IPS-18a (cell line): ENCODE results near the gene TRIO.

Source experiments
- H3K27ac ChIP-seq: one replicate; pipeline ENCODE4 v1.5.1; 2013; ENCODE audit warnings: low read length
- H3K27me3 ChIP-seq: one replicate; pipeline ENCODE4 v1.6.1; 2013; ENCODE audit warnings: mild to moderate bottlenecking, low read length; ENCODE audit not compliant: control insufficient read depth, insufficient read depth
- H3K36me3 ChIP-seq: one replicate; pipeline ENCODE4 v1.6.1; 2013; ENCODE audit warnings: low read depth, low read length; ENCODE audit not compliant: control insufficient read depth
- H3K4me1 ChIP-seq: one replicate; pipeline ENCODE4 v1.6.1; 2013; ENCODE audit warnings: low read depth, low read length; ENCODE audit not compliant: control insufficient read depth
- H3K4me3 ChIP-seq: one replicate; pipeline ENCODE4 v1.5.1; 2013; ENCODE audit warnings: low read length
- H3K9ac ChIP-seq: one replicate; pipeline ENCODE4 v1.6.1; 2013; ENCODE audit warnings: mild to moderate bottlenecking, low read length, moderate library complexity
- H3K9me3 ChIP-seq: one replicate; pipeline ENCODE4 v1.6.1; 2013; ENCODE audit warnings: low read depth, low read length; ENCODE audit not compliant: control insufficient read depth

TRIO gene

DNA sequence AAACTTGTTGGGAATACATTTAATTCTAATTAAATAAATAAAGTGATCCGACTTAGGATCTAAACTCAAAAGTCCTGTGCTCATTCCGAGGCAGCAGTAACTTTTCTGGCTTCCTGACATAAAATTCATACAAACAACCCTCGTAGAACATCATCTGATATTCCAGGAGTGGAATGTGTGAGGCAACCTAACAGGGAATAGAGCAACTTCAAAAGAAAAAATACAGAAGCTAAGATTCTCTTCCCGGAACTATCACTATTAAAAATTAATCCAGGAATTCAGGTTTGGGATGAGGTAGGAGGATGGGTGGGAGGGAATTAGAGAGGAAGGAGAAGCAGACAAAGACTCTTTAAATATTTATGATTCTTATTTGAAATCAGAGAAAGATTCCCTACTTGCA lies 32.9 kb upstream of the TRIO start:
- no peak overlapping the region for H3K4me3 ChIP-seq
- no peak overlapping the region for H3K9ac ChIP-seq
- H3K27me3 ChIP-seq: peaks cover 12% of the 10 kb centered on the region

DNA sequence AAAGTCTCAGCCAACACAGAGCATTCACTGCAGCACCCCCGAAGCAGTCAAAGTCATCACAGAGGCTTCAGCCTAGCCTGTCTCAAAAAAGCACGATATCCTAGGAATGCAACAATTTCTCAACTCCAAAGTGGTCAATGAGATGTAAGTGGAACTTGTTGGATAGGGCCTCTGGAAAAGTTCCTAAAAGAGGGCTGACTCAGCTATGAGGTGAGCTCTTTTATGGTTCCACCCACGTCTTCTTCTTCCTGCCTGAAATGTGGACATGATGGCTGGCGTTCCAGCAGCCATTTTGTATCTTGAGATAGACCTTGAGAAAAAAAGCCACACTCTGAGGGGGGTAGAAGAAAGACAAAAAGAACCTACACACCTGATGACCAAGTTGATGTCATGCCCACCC lies 32.5 kb upstream of the TRIO start:
- Histone ChIP-seq H3K27me3 (peaks cover 12% of the 10 kb centered on the region), H3K4me3 (no peak overlapping the region), H3K4me1 (peaks cover 18% of the 10 kb centered on the region), H3K27ac (no peak overlapping the region), H3K36me3 (no peaks in the 10 kb centered on the region), H3K9ac (no peak overlapping the region), H3K9me3 (no peaks in the 10 kb centered on the region)

More for the DNA sequence above, 32.9 kb upstream of the TRIO start:
- Histone ChIP-seq H3K4me1 (peaks cover 13% of the 10 kb centered on the region), H3K9me3 (no peaks in the 10 kb centered on the region), H3K36me3 (no peaks in the 10 kb centered on the region), H3K27ac (no peak overlapping the region)

DNA sequence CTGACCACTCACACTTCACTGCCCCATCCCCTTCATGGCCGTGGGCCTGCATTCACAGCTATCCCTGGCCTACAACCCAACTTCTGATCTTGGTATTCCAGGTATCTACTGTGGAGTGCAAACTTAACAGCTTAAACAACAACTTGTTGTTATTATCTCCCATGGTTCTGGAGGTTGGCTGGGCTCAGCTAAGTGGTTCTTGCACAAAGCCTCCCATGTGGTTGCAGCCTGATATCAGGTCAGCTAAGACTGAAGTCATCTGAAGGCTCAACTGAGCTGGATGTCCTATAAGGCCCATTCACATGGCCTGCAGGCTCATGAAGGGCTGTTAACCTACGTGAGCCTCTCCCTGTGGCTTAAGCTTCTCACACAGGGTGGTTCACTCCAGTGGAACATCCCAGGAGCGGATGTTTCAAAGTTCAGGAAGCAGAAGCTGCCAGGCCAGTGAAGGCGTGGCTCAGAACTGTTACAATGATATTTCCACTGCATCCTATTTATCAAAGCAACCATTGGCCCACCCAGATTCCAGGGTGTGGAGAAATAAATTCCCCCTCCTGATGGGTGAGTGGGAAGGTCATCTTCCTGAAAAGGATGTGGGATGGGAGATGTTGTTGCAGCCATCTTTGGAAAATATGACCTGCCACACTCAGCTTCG lies 30.0 kb upstream of the TRIO start:
- Histone ChIP-seq H3K9me3 (no peaks in the 10 kb centered on the region), H3K27ac (no peak overlapping the region), H3K4me1 (peaks cover 19% of the 10 kb centered on the region)

DNA sequence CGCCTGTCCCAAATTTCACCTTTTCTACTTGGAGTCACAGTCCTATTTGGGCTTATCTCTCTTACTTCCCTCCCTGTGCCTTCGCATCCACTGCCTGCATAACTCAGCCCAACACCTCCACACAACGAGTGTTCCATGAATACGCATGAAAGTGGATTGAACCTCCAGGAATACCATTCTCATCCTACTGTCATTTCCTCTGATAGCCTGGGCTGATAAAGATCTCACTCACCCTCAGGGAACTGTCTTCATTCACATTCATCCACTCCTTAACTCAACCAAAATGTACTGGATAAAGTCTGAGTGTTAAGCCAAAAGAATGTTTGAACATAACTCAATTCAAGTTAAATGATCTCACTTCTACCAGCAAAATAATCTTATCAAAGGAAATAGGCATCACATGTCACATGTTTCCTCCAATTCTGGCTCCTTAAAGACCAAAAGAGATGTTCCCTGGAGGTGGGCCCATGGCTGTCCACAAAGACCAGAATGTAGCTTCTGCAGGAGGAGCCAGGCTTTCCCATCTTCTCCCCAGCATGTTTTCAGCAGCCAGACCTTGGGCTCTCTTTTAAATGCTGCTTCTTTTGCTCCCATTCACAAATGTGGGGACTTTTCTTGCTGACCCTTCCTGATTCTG lies 28.4 kb upstream of the TRIO start:
- peaks cover 9% of the 10 kb centered on the region for H3K27me3 ChIP-seq
- no peak overlapping the region for H3K27ac ChIP-seq
- H3K9ac ChIP-seq: no peak overlapping the region
- no peaks in the 10 kb centered on the region for H3K9me3 ChIP-seq
- H3K4me1 ChIP-seq: peaks cover 24% of the 10 kb centered on the region
- no peaks in the 10 kb centered on the region for H3K36me3 ChIP-seq
- no peak overlapping the region for H3K4me3 ChIP-seq

More for the DNA sequence above, 30.0 kb upstream of the TRIO start:
- Histone ChIP-seq H3K9ac (no peak overlapping the region), H3K36me3 (no peaks in the 10 kb centered on the region), H3K27me3 (peaks cover 12% of the 10 kb centered on the region), H3K4me3 (no peak overlapping the region)

DNA sequence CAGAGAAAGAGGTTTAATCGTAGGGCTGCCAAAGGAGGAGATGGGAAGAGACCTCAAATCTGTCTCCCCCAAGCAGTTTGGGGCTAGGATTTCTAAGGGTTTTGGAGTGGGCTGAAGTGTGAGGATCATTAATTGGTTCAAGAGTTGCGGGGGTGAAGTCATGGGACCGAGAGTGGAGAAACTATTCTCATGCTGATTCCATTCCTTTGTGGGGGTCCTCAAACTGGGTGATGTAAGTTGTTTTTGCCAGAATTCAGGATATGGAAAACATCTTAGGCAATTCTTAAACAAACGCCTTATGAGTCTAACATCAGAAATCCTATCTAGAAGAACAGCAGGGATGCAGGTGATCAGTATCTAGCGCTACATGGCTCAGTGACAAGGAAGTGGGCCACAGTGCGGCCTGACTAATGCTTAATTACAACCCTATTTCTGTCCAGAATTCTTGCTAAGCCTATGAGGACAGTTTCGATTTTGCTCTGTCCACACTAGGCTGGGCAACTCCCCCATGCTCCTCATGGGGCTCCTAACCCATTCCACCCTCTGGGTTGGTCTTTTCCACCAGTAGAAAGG lies 27.7 kb upstream of the TRIO start:
- Histone ChIP-seq H3K9ac (no peak overlapping the region), H3K4me3 (no peak overlapping the region), H3K27me3 (peaks cover 8% of the 10 kb centered on the region), H3K4me1 (peaks cover 24% of the 10 kb centered on the region), H3K9me3 (no peaks in the 10 kb centered on the region), H3K36me3 (no peaks in the 10 kb centered on the region), H3K27ac (no peak overlapping the region)

DNA sequence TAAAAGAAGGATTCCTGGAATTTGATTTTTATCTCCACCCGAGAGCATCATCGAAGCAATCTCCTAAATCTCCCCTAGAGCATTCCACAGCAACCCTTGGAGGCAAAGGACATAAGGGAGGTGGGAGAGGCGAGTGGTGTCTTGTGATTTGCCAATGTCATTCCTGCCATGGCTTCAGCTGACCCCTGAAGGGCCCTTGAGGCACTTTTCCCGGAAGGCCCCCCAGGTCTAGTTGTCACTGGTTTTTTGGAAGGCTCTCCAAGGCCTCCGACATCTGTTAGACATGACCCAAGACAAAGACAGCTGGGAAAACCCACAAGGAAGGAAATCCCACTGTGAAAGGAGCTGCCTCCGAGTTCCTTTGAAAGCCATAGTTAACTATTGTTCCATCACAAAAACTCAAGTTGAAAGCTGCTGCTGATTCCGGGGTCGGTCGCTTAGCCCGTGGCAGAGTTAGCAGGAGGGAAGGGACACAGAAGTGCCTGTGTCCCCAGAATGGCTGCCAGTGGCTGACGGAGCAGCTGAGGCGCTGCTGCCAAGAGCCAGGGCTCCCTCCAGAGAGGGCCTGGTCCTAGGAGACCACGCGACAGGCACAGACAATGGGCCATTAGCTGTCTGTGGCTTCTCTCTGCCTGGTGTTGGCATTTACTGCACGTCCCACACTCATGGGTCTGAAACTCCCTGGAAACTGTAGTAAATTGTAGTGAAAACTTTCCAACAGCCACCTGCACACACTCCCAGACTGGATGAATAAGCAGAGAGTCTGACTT lies 24.4 kb upstream of the TRIO start:
- no peaks in the 10 kb centered on the region for H3K36me3 ChIP-seq
- H3K9ac ChIP-seq: no peak overlapping the region
- no peak overlapping the region for H3K4me3 ChIP-seq
- peaks cover 24% of the 10 kb centered on the region for H3K4me1 ChIP-seq
- peaks cover 8% of the 10 kb centered on the region for H3K27me3 ChIP-seq
- no peak overlapping the region for H3K27ac ChIP-seq
- H3K9me3 ChIP-seq: no peaks in the 10 kb centered on the region

DNA sequence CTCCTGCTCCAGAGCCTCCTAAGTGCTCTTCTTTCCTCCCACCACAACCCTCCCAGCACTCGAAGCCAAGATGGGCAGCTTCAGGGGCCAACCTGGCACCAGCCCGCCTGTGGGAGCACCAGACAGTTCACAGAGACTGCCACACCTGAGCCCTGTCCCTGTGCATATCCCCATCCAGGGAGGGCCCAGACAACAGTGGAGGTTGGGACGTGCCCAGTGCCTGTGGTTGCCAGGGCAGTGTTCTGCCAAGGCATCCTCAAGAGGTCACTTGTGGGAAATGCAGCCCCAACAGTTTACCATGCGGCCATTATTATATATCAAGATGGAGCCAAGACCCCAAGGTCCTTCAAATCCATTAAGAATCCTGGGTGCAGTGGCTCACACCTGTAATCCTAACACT lies 23.0 kb upstream of the TRIO start:
- Histone ChIP-seq H3K4me1 (peaks cover 22% of the 10 kb centered on the region), H3K4me3 (no peak overlapping the region)

DNA sequence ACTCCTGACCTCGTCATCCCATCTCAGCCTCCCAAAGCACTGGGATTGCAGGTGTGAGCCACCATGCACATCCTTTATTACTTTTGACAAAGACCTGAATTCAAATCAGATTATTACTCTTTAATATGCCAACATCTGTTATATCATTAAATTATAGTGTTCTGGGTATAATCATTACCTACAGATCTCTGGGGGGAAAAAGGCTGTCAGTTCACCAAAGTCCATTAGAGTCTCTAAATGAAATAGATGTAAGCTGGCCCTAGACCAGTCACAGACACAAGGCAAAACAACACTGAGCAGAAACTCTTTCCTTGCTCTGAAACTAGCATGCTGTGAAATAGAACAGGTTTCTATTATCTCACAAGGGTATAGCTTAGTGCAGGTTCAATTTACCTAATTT lies 21.6 kb upstream of the TRIO start:
- Histone ChIP-seq H3K4me3 (no peak overlapping the region), H3K9me3 (no peaks in the 10 kb centered on the region), H3K27ac (no peak overlapping the region), H3K4me1 (peaks cover 14% of the 10 kb centered on the region), H3K9ac (no peak overlapping the region), H3K36me3 (no peaks in the 10 kb centered on the region), H3K27me3 (peaks cover 8% of the 10 kb centered on the region)

More for the DNA sequence above, 23.0 kb upstream of the TRIO start:
- H3K9ac ChIP-seq: no peak overlapping the region
- peaks cover 8% of the 10 kb centered on the region for H3K27me3 ChIP-seq
- H3K36me3 ChIP-seq: no peaks in the 10 kb centered on the region
- H3K27ac ChIP-seq: no peak overlapping the region
- no peaks in the 10 kb centered on the region for H3K9me3 ChIP-seq

DNA sequence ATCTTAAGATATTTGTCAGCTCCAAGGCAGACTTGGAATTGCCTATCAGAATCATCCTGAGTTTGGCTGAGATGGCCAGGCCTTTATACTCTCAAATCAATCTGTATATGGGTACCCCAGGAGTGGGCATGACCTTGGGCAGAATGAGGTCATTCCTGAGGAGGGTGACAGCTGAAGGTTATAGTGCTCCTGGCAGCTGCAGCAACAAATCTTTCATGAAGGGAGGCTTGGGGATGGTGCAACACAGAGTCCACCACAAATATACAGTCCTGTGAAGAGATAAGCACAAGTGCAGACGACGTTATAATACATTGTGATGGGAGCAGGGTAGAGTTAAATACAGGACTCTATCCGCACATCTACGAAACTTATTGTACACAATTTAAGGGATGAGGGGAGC lies 21.1 kb upstream of the TRIO start:
- H3K27ac ChIP-seq: no peak overlapping the region
- no peak overlapping the region for H3K9ac ChIP-seq
- H3K9me3 ChIP-seq: no peaks in the 10 kb centered on the region
- peaks cover 14% of the 10 kb centered on the region for H3K4me1 ChIP-seq
- H3K27me3 ChIP-seq: peaks cover 8% of the 10 kb centered on the region
- H3K36me3 ChIP-seq: no peaks in the 10 kb centered on the region
- no peak overlapping the region for H3K4me3 ChIP-seq

DNA sequence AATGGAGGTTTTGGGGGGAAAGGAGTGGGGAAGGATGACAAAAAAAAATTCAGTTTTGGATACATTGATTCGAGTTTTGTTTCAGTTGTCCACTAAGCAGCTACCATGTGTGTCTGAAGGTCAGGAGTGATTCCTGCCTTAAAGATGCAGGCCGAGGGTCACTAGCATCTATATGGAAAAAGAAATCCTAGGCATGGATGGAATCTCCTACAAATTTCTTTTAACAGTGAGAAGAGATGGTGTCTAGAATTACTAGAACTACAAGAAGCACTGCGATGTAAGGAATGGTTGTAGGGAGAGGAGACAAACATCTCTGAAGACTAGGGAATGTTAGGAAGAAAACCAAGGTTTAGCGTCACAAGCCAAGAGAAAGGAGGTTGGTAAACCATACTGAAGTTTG lies 19.6 kb upstream of the TRIO start:
- Histone ChIP-seq H3K4me3 (no peak overlapping the region), H3K9me3 (no peaks in the 10 kb centered on the region), H3K4me1 (peaks cover 9% of the 10 kb centered on the region), H3K27me3 (peaks cover 8% of the 10 kb centered on the region), H3K36me3 (no peaks in the 10 kb centered on the region), H3K27ac (no peak overlapping the region), H3K9ac (no peak overlapping the region)

DNA sequence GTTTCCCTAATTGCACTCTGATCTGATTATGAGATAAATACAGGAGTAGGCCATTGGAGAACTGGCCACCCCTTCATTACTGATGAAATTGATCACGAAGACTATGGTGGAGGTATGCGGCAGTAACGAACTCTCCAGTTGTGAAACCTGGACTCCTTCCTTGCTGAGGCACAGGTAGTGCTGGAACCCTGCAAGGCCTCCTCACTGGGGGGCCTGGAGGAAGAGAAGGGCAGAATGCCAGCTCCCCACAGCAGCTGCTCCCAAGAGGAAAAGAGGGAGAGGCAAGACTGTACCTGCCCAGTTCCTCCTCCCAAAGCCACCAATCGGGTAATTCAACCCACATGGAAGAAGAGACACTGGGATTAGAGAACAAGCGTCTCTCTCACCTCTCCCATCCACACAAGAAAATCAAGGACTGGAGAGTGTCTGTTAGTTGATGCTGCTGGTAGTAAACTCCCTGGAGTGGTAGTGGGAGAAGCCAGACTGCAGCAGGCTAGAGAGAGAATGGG lies 19.1 kb upstream of the TRIO start:
- H3K4me1 ChIP-seq: peaks cover 4% of the 10 kb centered on the region
- no peak overlapping the region for H3K4me3 ChIP-seq
- H3K9me3 ChIP-seq: no peaks in the 10 kb centered on the region
- no peak overlapping the region for H3K27ac ChIP-seq
- no peak overlapping the region for H3K9ac ChIP-seq
- H3K27me3 ChIP-seq: peaks cover 7% of the 10 kb centered on the region
- no peaks in the 10 kb centered on the region for H3K36me3 ChIP-seq
